Endothelial cell (in vitro differentiated cells): ENCODE results near the gene ADGRV1. TPM values are rescaled to one million over a fixed set of nuclear protein-coding genes. Genes with fewer than 3 reads are reported as not detected.

ENCODE experiments used
- DNase-seq: peaks from one replicate; pipeline ENCODE4 v3.0.0; 2021; ENCODE audit warnings: low spot score
- H3K27ac Mint-ChIP-seq: one replicate; pipeline ENCODE4 v1.8.0; 2021; ENCODE audit warnings: mixed read lengths, inconsistent platforms; ENCODE audit not compliant: unreplicated experiment
- H3K27me3 Mint-ChIP-seq: one replicate; pipeline ENCODE4 v1.8.0; 2021; ENCODE audit warnings: mild to moderate bottlenecking, moderate library complexity, mixed read lengths, inconsistent platforms; ENCODE audit not compliant: unreplicated experiment
- H3K36me3 Mint-ChIP-seq: one replicate; pipeline ENCODE4 v1.8.0; 2021; ENCODE audit warnings: mild to moderate bottlenecking, low read depth, mixed read lengths, inconsistent platforms; ENCODE audit not compliant: unreplicated experiment
- H3K4me1 Mint-ChIP-seq: one replicate; pipeline ENCODE4 v1.8.0; 2021; ENCODE audit warnings: mild to moderate bottlenecking, mixed read lengths, inconsistent platforms; ENCODE audit not compliant: unreplicated experiment
- H3K4me3 Mint-ChIP-seq: one replicate; pipeline ENCODE4 v1.8.0; 2021; ENCODE audit warnings: mild to moderate bottlenecking, mixed read lengths, inconsistent platforms; ENCODE audit not compliant: unreplicated experiment
- H3K9me3 Mint-ChIP-seq: one replicate; pipeline ENCODE4 v1.8.0; 2021; ENCODE audit warnings: mixed read lengths, inconsistent platforms; ENCODE audit not compliant: unreplicated experiment
- CTCF ChIP-seq: fragments of 200-600 bp; sonication (generic); IDR thresholded peaks from one replicate; pipeline ENCODE4 v1.5.0; 2021; ENCODE audit warnings: antibody characterized with exemption; ENCODE audit not compliant: unreplicated experiment
- total RNA-seq: library from RNA; stranded (reverse); fragmentation: NEBNext Ultra II Directional; extraction: Animal tissue kit (Norgen Biotek cat#: 25700); gene quantifications from one replicate; pipeline ENCODE4 v1.2.1, GENCODE V29; 2021; ENCODE audit not compliant: unreplicated experiment

Gene ADGRV1
- total RNA-seq, 1 donor from 2014 or later, result 23.1 TPM

- Mint-ChIP-seq H3K4me1 (peaks cover 35% of the 10 kb centered on the region), H3K27me3 (no peaks in the 10 kb centered on the region), H3K27ac (no peak overlapping the region), H3K36me3 (no peaks in the 10 kb centered on the region), H3K4me3 (no peak overlapping the region), H3K9me3 (no peaks in the 10 kb centered on the region)
- no peak for TF ChIP-seq CTCF
- no peak for DNase-seq
Measured at GRCh38 chr5:90555666-90556065, 2.9 kb upstream of the ADGRV1 start.

- Mint-ChIP-seq H3K27ac (no peak overlapping the region), H3K9me3 (no peaks in the 10 kb centered on the region), H3K27me3 (no peaks in the 10 kb centered on the region), H3K4me1 (peaks cover 30% of the 10 kb centered on the region), H3K4me3 (peak overlapping the region; percentile 99), H3K36me3 (no peaks in the 10 kb centered on the region)
- no peak for TF ChIP-seq CTCF
- no peak for DNase-seq
Measured at GRCh38 chr5:90557391-90557790, 1.2 kb upstream of the ADGRV1 start.

- TF ChIP-seq CTCF, result no peak
- H3K36me3 Mint-ChIP-seq, result no peaks in the 10 kb centered on the region
- H3K4me3 Mint-ChIP-seq, result peak overlapping the region; percentile 99
- peaks cover 30% of the 10 kb centered on the region for H3K4me1 Mint-ChIP-seq
- peak overlapping the region; percentile 19 for H3K27ac Mint-ChIP-seq
- H3K27me3 Mint-ChIP-seq, result no peaks in the 10 kb centered on the region
- DNase-seq, result no peak
- H3K9me3 Mint-ChIP-seq, result no peaks in the 10 kb centered on the region
Measured at GRCh38 chr5:90557871-90558270, 726 bp upstream of the ADGRV1 start.

- Mint-ChIP-seq H3K27me3 (no peaks in the 10 kb centered on the region), H3K9me3 (no peaks in the 10 kb centered on the region), H3K4me3 (no peak overlapping the region), H3K36me3 (no peaks in the 10 kb centered on the region), H3K4me1 (peaks cover 18% of the 10 kb centered on the region), H3K27ac (no peak overlapping the region)
- TF ChIP-seq CTCF, result no peak
- DNase-seq, result no peak
Measured at GRCh38 chr5:90560771-90561170, 2.2 kb downstream of the ADGRV1 start.

- Mint-ChIP-seq H3K4me1 (peaks cover 12% of the 10 kb centered on the region), H3K9me3 (no peaks in the 10 kb centered on the region), H3K36me3 (no peaks in the 10 kb centered on the region), H3K27me3 (peaks cover 2% of the 10 kb centered on the region), H3K27ac (no peak overlapping the region), H3K4me3 (no peak overlapping the region)
- TF ChIP-seq CTCF, result no peak
- no peak for DNase-seq
Measured at GRCh38 chr5:90561766-90562165, 3.2 kb downstream of the ADGRV1 start.
